ENCODE results near the gene NUBP2. TPM values are rescaled to one million over a fixed set of nuclear protein-coding genes. Genes with fewer than 3 reads are reported as not detected.

Gene NUBP2
- total RNA-seq, 1 experiment from 2014 or later, result 69.4 TPM

GRCh38 chr16:1773703-1774447, 8.9 kb upstream of the NUBP2 start:
- Histone ChIP-seq H3T11ph (ENCODE audit: low read length) (no peak overlapping the region), H3K4me2 (ENCODE audit: insufficient read depth, insufficient read length, low read length) (peak overlapping the region; percentile 64), H3K27ac (ENCODE audit: insufficient read length, low read depth, low read length) (no peak overlapping the region), H3K79me2 (ENCODE audit: insufficient read depth, low read length) (no peaks in the 10 kb centered on the region; the same call in 1 of the 2 replicates), H4K5ac (ENCODE audit: insufficient read length, low read depth, low read length) (no peak overlapping the region), H3K4me1 (ENCODE audit: insufficient read depth, low read length) (no peaks in the 10 kb centered on the region), H2BK20ac (ENCODE audit: low read depth, low read length, poor library complexity, severe bottlenecking) (no peak overlapping the region), H3K9ac (ENCODE audit: extremely low read depth, insufficient read length, low read length) (peak overlapping the region; percentile 56), H3K9me3 (ENCODE audit: control insufficient read depth, low read depth, low read length) (no peaks in the 10 kb centered on the region), H4K8ac (replicated peaks; ENCODE audit: insufficient read length, low read depth, low read length) (no peak overlapping the region), H2BK15ac (ENCODE audit: low read depth, low read length) (no peak overlapping the region), H2BK12ac (ENCODE audit: insufficient read length, low read depth, low read length) (no peak overlapping the region), H3K79me1 (ENCODE audit: insufficient read depth, low read depth, low read length, poor library complexity, severe bottlenecking) (peaks cover 5% of the 10 kb centered on the region), H2BK5ac (ENCODE audit: insufficient read length, low read length) (no peak overlapping the region), H3K4ac (ENCODE audit: low read depth, low read length) (no peak overlapping the region), H3K23ac (ENCODE audit: insufficient read length, low read depth, low read length) (no peak overlapping the region), H3K27me3 (ENCODE audit: insufficient read depth, low read length) (no peaks in the 10 kb centered on the region), H2BK120ac (ENCODE audit: low read depth, low read length, poor library complexity, severe bottlenecking) (no peak overlapping the region), H3K18ac (ENCODE audit: insufficient read length, low read depth, low read length) (no peak overlapping the region), H2AFZ (ENCODE audit: low read length) (no peak overlapping the region), H2AK5ac (ENCODE audit: insufficient read length, low read length) (no peak overlapping the region), H4K91ac (ENCODE audit: insufficient read length, low read depth, low read length) (no peak overlapping the region), H3K14ac (ENCODE audit: insufficient read depth, low read length) (peak overlapping the region; percentile 49; the same call in 1 of the 2 replicates), H4K20me1 (ENCODE audit: control insufficient read depth, insufficient read depth, insufficient read length) (no peaks in the 10 kb centered on the region), H3K56ac (ENCODE audit: insufficient read length, low read depth, low read length) (no peak overlapping the region), H3K23me2 (ENCODE audit: insufficient read length, low read depth, low read length, poor library complexity, severe bottlenecking) (peaks cover 9% of the 10 kb centered on the region)
- peaks cover 3 to 19% of the 10 kb centered on the region in 2 experiments for H3K4me1 Mint-ChIP-seq
- no peaks in the 10 kb centered on the region for H3K9me3 Mint-ChIP-seq
- peaks cover 9 to 36% (median 16%) of the 10 kb centered on the region in 3 experiments; a peak in 6 of 7 replicates for H3K36me3 Mint-ChIP-seq (ENCODE audit: insufficient read depth in 1 of 3, low read depth in 3 of 3)
- no peak overlapping the region for H3K27ac Mint-ChIP-seq
- no peaks in the 10 kb centered on the region; the same call in 1 of the 2 replicates for H3K27me3 Mint-ChIP-seq (ENCODE audit: low read depth)
- H3K4me3 Mint-ChIP-seq, result peak overlapping the region; percentile 95 to 98
- no CpG with 5 or more reads among the region's 45 CpGs for WGBS (ENCODE audit: extremely low coverage, insufficient read length, low lambda C conversion rate)
- no peak for DNase-seq
- no peak; the same call in 1 of the 3 replicates for TF ChIP-seq CTCF (conservative IDR thresholded peaks at IDR 0.05)

All from H9 (cell line).